GM18951 (cell line): ENCODE data around the gene MC3R.
"Not testable (repeated sequence)": the region's sequence is repeated elsewhere in the genome, so short reads cannot be mapped to it uniquely, and the experiment has no call there.

ENCODE experiments used
- POLR2A ChIP-seq: IDR thresholded peaks from 4 replicates; pipeline ENCODE4 v1.6.1; 2011; ENCODE audit warnings: mild to moderate bottlenecking; ENCODE audit not compliant: insufficient read length, insufficient read depth; ENCODE audit errors: extremely low read depth
- in situ Hi-C: fragments of 300-500 bp; cut with MboI; formaldehyde crosslinking; loops from one replicate; pipeline ENCODE4 v1.12.0; 2022; ENCODE audit warnings: low sequenced_read_pairs, mixed read lengths, inconsistent platforms; ENCODE audit not compliant: unreplicated experiment

Gene MC3R

GRCh38 chr20:56247954-56248782 is at the start of gene MC3R:
Gene MC3R, plus strand, starts transcription at chr20:56248732. Its CDS starts 112 bp downstream, at chr20:56248844.
- no peak for TF ChIP-seq POLR2A
- in situ Hi-C loops, result no loop called here

DNA sequence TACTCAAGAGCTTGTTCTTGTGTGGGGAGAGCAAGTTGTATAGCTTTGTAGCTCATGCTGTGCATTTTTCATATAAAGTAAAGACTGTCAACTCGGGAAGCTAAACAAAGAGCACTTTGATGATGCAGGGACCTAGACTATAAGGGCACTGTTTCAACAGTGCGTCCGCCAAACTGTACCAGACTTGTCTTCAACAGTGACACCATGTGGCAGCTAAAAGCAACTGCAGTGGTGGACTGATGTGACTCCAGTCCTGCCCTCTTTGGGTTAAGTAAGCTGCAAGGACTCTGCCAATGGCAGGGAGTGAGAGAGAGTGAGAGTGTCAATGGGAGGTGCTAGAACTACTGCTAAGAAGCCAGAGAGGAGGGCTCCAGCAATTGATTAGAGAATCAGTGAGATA is 48.1 kb upstream of the MC3R start:
- TF ChIP-seq POLR2A, result no peak
- in situ Hi-C loops, result no loop called here

DNA sequence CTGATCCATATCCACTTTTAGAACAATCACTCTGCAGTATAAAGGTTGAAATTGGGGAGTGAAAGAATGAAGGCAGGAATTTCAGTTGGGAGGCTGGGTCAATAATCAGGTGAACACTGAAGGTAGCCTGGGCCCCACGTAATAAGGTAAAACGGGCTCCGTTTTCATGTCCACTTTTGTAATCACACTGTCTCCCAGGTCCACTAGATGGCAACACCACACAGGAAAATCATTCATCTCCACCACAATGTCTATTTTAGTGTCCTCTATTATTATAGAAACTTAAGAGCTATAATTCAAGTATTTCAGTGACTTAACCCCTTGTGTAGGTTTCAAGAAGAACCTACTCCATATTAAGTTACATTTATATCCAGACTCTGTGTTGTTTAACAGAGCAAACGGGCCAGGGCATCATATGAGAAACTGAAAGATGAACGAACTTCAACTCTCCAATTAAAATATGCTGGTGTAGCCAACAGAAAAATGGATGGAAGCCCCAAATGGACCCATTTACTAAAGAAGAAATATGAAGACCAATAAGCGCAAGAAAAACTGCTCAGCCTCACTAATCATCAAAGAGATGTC is 45.9 kb upstream of the MC3R start:
- in situ Hi-C loops, result no loop called here
- TF ChIP-seq POLR2A, result no peak

DNA sequence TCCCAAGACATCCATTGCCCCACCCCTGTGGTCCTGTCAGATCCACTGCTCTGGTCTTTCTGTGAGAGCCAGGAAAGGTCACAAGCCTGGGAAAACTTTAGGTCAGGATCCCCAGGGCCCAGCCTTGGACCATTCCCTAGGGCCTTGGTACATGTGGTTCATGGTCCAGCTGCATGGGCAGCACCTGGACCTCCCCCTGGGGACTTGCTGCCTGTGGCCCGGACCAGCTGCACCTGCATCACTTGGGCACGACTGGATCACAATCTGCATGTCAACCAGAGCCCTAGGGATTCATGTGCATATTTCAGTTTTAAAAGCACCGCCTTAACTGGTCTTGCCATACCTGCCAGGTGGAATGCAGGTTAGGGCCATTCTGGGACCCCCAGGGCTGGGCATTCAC is 44.3 kb upstream of the MC3R start:
- TF ChIP-seq POLR2A, result no peak
- in situ Hi-C loops, result no loop called here

GRCh38 chr20:56205346-56205745 is 43.2 kb upstream of the MC3R start:
- TF ChIP-seq POLR2A, result no peak
- in situ Hi-C loops, result no loop called here

DNA sequence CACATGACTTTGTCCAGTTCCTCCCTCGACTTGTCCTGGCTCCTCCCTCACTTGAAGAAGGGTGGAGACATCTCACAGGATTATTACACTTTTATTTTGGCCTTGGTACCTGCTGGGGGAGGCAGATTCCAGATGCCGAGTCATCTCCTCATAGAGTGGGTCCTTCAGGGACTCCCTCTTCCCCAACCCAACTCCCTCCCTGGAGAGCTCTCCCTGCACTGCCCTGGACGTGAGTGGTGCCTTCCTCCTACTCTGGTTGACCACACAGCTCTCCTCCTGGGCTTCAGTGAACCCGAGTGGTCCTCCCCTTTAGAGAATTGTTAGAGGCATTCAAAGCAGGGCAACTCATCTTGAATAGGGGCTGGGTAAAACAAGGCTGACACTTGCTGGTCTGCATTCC is 40.9 kb upstream of the MC3R start:
- in situ Hi-C loops, result no loop called here

GRCh38 chr20:56208121-56208520 is 40.4 kb upstream of the MC3R start:
- in situ Hi-C loops, result no loop called here
- no peak for TF ChIP-seq POLR2A

More for the DNA sequence above, 40.9 kb upstream of the MC3R start:
- no peak for TF ChIP-seq POLR2A

DNA sequence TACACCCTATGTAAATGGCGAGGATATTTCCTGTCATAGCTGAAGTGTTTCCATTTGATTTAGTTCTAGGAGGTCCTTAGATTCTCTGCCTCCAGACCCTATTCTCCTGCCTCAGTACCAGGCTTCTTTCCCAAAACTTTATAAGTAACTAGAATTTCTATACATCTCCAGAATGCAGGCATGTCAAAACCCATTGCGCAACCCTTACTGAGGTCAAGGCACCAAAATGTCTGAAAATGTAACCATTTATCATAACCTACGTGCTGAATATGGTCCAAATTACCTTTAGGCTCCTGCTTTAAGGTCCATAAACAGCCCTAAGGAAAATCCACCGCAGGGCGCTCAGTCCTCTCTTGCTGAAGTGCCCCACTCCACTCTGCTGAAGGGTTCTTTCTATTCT is 37.5 kb upstream of the MC3R start:
- in situ Hi-C loops, result no loop called here
- TF ChIP-seq POLR2A, result no peak

DNA sequence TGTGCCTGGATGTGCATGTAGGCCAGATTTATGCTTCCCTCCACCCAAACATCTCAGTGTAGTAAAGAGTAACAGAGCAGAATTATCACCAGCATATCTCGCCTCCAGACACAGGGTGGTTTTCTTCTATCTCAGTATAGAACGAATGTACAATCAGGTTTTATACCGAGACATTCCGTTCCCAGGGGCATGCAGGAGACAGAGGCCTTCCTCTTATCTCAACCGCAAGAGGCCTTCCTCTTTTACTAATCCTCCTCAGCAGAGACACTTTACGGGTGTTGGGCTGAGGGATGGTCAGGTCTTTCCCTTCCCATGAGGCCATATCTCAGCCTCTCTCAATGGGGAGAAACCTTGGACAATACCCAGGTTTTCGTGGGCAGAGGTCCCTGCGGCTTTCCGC is 36.4 kb upstream of the MC3R start:
- in situ Hi-C loops, result no loop called here
- TF ChIP-seq POLR2A, result no peak

DNA sequence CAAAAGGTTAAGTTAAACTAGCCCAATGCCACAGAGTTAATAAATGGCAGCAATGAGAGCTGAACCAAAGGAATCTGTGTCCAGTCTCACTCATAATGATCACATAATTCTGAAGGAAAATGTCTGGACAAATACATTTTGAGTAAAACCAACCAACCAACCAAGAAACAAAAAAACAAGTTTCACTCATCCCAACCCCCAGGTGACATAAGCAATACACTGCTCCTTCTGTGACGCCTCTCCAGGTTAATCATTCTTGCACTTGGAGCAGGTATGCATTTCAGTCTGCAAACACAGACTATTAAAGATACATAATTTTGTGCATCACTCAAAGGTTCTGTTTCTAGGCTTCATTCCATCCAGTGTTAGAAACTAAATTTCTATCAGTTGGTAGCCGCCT is 35.2 kb upstream of the MC3R start:
- in situ Hi-C loops, result no loop called here
- no peak for TF ChIP-seq POLR2A

GRCh38 chr20:56215115-56215514 is 33.4 kb upstream of the MC3R start:
- in situ Hi-C loops, result no loop called here
- TF ChIP-seq POLR2A, result no peak

DNA sequence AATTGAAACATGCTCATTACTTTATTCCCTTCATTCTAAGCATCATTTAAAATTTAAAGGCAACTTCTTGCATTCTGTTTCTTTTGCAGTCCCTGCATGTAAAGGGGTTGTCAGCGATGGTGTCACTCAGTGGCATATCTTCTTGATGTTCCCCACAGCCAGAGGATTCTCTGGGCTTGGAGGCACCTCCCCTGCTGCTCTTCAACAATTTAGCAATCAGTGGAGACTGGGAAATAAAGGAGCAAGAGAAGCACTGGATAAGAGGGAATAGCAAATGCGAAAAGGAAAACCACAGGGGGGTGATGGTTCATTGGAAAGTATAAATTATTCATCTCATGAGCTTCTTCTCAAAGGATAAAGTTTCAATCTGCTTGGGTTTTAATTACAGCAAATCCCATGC is 30.7 kb upstream of the MC3R start:
- no peak for TF ChIP-seq POLR2A
- in situ Hi-C loops, result no loop called here

DNA sequence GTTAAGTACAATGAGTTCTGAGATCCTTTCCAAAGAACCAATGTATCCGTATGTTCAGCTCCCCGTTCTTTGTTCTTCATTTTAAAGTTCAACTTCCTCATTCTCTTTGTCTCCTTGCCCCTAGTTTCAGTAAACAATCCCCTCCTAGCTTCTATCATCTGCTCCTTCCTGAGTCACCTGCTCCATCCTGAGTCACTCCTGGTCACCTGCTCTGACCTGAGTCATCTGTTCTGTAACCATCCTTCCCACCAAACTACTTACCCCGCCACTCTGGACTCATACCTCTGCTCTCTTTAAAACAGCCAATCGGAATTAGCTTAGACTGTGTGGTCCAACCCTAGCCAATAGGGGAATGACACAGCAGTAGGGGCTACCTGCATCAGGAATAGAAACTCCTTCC is 27.3 kb upstream of the MC3R start:
- in situ Hi-C loops, result not testable (repeated sequence)

GRCh38 chr20:56222201-56222600 is 26.3 kb upstream of the MC3R start:
- in situ Hi-C loops, result no loop called here
- TF ChIP-seq POLR2A, result no peak
